GM18870 (cell line): ENCODE measurements around the gene ARIH1.
"Not testable (repeated sequence)": the region's sequence is repeated elsewhere in the genome, so short reads cannot be mapped to it uniquely, and the experiment has no call there.

Experiments
- ATAC-seq: cut with Tn5 transposase; IDR thresholded peaks from one replicate; pipeline ENCODE4 v1.9.1; 2021; ENCODE audit warnings: moderate library complexity; ENCODE audit not compliant: unreplicated experiment

Gene ARIH1

GRCh38 chr15:72593838-72594237 is 119.7 kb downstream of the ARIH1 start:
- ATAC-seq, result no peak

- ATAC-seq, result no peak
These were observed 125.8 kb downstream of the ARIH1 start for GRCh38 chr15:72599855-72600464.

- ATAC-seq, result no peak
These were observed 130.7 kb downstream of the ARIH1 start for GRCh38 chr15:72604794-72605193.

- not testable (repeated sequence) for ATAC-seq
These were observed 134.0 kb downstream of the ARIH1 start for GRCh38 chr15:72608084-72608483.

GRCh38 chr15:72609862-72610261 is 135.7 kb downstream of the ARIH1 start:
- no peak for ATAC-seq

GRCh38 chr15:72612324-72612723 is 138.2 kb downstream of the ARIH1 start:
- ATAC-seq, result not testable (repeated sequence)

- no peak for ATAC-seq
These were observed 140.8 kb downstream of the ARIH1 start for GRCh38 chr15:72614810-72615532.

GRCh38 chr15:72615533-72616233 is 141.6 kb downstream of the ARIH1 start:
- not testable (repeated sequence) for ATAC-seq

- ATAC-seq, result no peak
These were observed 142.5 kb downstream of the ARIH1 start for GRCh38 chr15:72616491-72617210.

- ATAC-seq, result not testable (repeated sequence)
These were observed 149.7 kb downstream of the ARIH1 start for GRCh38 chr15:72623854-72624253.

- not testable (repeated sequence) for ATAC-seq
These were observed 152.0 kb downstream of the ARIH1 start for GRCh38 chr15:72626153-72626552.

GRCh38 chr15:72628249-72629067 is 154.3 kb downstream of the ARIH1 start:
- not testable (repeated sequence) for ATAC-seq

- ATAC-seq, result not testable (repeated sequence)
These were observed 155.0 kb downstream of the ARIH1 start for GRCh38 chr15:72629068-72629570.

GRCh38 chr15:72636519-72637282 is 162.6 kb downstream of the ARIH1 start:
- ATAC-seq, result not testable (repeated sequence)

- not testable (repeated sequence) for ATAC-seq
These were observed 165.8 kb downstream of the ARIH1 start for GRCh38 chr15:72639759-72640483.

GRCh38 chr15:72642271-72642670 is 168.1 kb downstream of the ARIH1 start:
- ATAC-seq, result not testable (repeated sequence)

- ATAC-seq, result not testable (repeated sequence)
These were observed 174.6 kb downstream of the ARIH1 start for GRCh38 chr15:72648631-72649253.
